ENCODE results near the gene PTPRD.
"Not testable (repeated sequence)": the region's sequence is repeated elsewhere in the genome, so short reads cannot be mapped to it uniquely, and the experiment has no call there.

DNA sequence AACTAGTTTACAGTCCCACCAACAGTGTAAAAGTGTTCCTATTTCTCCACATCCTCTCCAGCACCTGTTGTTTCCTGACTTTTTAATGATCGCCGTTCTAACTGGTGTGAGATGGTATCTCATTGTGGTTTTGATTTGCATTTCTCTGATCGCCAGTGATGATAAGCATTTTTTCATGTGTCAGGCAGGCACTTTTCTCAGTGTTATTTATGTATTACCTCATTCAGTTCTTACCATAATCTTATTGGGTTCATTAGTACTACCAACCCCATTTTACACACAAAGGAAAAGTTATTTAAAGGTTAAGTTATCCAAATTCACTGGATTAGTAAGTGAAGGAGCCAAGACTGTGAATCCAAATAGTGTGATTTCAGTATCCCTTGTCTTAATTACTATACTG lies 1644.5 kb downstream of the PTPRD start:
- TF ChIP-seq, protein P1, sequence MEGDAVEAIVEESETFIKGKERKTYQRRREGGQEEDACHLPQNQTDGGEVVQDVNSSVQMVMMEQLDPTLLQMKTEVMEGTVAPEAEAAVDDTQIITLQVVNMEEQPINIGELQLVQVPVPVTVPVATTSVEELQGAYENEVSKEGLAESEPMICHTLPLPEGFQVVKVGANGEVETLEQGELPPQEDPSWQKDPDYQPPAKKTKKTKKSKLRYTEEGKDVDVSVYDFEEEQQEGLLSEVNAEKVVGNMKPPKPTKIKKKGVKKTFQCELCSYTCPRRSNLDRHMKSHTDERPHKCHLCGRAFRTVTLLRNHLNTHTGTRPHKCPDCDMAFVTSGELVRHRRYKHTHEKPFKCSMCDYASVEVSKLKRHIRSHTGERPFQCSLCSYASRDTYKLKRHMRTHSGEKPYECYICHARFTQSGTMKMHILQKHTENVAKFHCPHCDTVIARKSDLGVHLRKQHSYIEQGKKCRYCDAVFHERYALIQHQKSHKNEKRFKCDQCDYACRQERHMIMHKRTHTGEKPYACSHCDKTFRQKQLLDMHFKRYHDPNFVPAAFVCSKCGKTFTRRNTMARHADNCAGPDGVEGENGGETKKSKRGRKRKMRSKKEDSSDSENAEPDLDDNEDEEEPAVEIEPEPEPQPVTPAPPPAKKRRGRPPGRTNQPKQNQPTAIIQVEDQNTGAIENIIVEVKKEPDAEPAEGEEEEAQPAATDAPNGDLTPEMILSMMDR (IDR thresholded peaks at IDR 0.05; ENCODE audit: low read depth, low read length, poor library complexity, severe bottlenecking), result not testable (repeated sequence)
- TF ChIP-seq EZH2phosphoT487 (IDR thresholded peaks at IDR 0.05; ENCODE audit: borderline replicate concordance, low read length), result not testable (repeated sequence)

All from DOHH2 (cell line).